Common myeloid progenitor, CD34-positive (primary cell): ENCODE measurements around the gene PPM1E.

ENCODE experiments used
- CTCF ChIA-PET: fragments of 350-600 bp; sonication (Branson Sonifier 250); formaldehyde crosslinking; loops from one replicate; lab custom pipeline; 2021; ENCODE audit warnings: antibody characterized with exemption; lab: Charles Lee
- POLR2A ChIA-PET: fragments of 350-600 bp; sonication (Branson Sonifier 250); formaldehyde crosslinking; loops from one replicate; lab custom pipeline; 2021; ENCODE audit warnings: antibody characterized with exemption; lab: Charles Lee
- DNase-seq, 3 donors: peaks; one replicate each; pipeline versions ENCODE4 v3.0.0 to v3.0.0-alpha.2; 2013
- H3K27ac ChIP-seq, 2 experiments: 1 replicate in 1 of 2; 2 replicates in 1 of 2; pipeline ENCODE4 v1.7.0; 2013; ENCODE audit warnings: inconsistent platforms in 2 of 2, low read length in 2 of 2, mild to moderate bottlenecking in 2 of 2, low read depth in 1 of 2, moderate library complexity in 1 of 2; ENCODE audit not compliant: severe bottlenecking in 2 of 2, insufficient read depth in 1 of 2, poor library complexity in 1 of 2
- H3K27me3 ChIP-seq, 5 experiments: replicated peaks in 2 of 5; 1 replicate in 3 of 5; 2 replicates in 2 of 5; pipeline versions ENCODE4 v1.6.1 to v1.7.0; 2013; ENCODE audit warnings: low read length in 4 of 5, mild to moderate bottlenecking in 2 of 5, moderate library complexity in 2 of 5, inconsistent platforms in 1 of 5; ENCODE audit not compliant: insufficient read depth in 5 of 5, control insufficient read depth in 4 of 5
- H3K36me3 ChIP-seq, 4 experiments: 1 replicate in 2 of 4; 2 replicates in 2 of 4; pipeline versions ENCODE4 v1.6.1 to v1.7.0; 2013; ENCODE audit warnings: low read length in 3 of 4, control low read depth in 1 of 4, mild to moderate bottlenecking in 1 of 4; ENCODE audit not compliant: control insufficient read depth in 4 of 4, insufficient read depth in 4 of 4
- H3K4me1 ChIP-seq, 4 experiments: 1 replicate in 3 of 4; 2 replicates in 1 of 4; pipeline versions ENCODE4 v1.6.1 to v1.7.1; 2013; ENCODE audit warnings: low read length in 3 of 4, mild to moderate bottlenecking in 3 of 4, control low read depth in 1 of 4, inconsistent platforms in 1 of 4, moderate library complexity in 1 of 4; ENCODE audit not compliant: control insufficient read depth in 4 of 4, insufficient read depth in 4 of 4; ENCODE audit errors: control extremely low read depth in 1 of 4
- H3K4me3 ChIP-seq, 7 experiments: 1 replicate in 4 of 7; 2 replicates in 3 of 7; pipeline versions ENCODE4 v1.5.1 to v1.7.0; 2013; ENCODE audit warnings: mild to moderate bottlenecking in 7 of 7, low read length in 6 of 7, moderate library complexity in 6 of 7, inconsistent platforms in 2 of 7, low read depth in 2 of 7, control low read depth in 1 of 7; ENCODE audit not compliant: insufficient read depth in 4 of 7, control insufficient read depth in 1 of 7; ENCODE audit errors: extremely low read depth in 1 of 7
- H3K9me3 ChIP-seq, 5 experiments: 1 replicate in 4 of 5; 2 replicates in 1 of 5; pipeline versions ENCODE4 v1.6.1 to v1.7.1; 2013; ENCODE audit warnings: low read length in 4 of 5, mild to moderate bottlenecking in 2 of 5, inconsistent platforms in 1 of 5, low read depth in 1 of 5, moderate library complexity in 1 of 5; ENCODE audit not compliant: control insufficient read depth in 4 of 5, insufficient read depth in 2 of 5; ENCODE audit errors: control extremely low read depth in 1 of 5
- WGBS: methylation state at CpG from one replicate; pipeline ENCODE4 v1.1.5; 2013; ENCODE audit not compliant: insufficient coverage; 5-methylcytosine and 5-hydroxymethylcytosine counted together

The PPM1E gene

GRCh38 chr17:58911741-58912343 lies 156.2 kb downstream of the PPM1E start:
- peaks cover 0 to 2% (median 0%) of the 10 kb centered on the region in 5 experiments for H3K27me3 ChIP-seq
- H3K4me1 ChIP-seq = no peaks in the 10 kb centered on the region
- DNase-seq = no peak
- ChIA-PET POLR2A (no interaction called here), CTCF (no interaction called here)
- H3K27ac ChIP-seq = no peak overlapping the region
- peaks cover 2 to 24% (median 12%) of the 10 kb centered on the region in 5 experiments for H3K9me3 ChIP-seq
- no peaks in the 10 kb centered on the region for H3K36me3 ChIP-seq
- H3K4me3 ChIP-seq = no peak overlapping the region
- WGBS = 95% methylated on average over 7 of the region's 8 CpGs

GRCh38 chr17:58913552-58913951 lies 157.9 kb downstream of the PPM1E start:
- H3K9me3 ChIP-seq = peaks cover 2 to 24% (median 12%) of the 10 kb centered on the region in 5 experiments
- ChIA-PET CTCF (no interaction called here), POLR2A (no interaction called here)
- no peaks in the 10 kb centered on the region for H3K4me1 ChIP-seq
- H3K27me3 ChIP-seq = peaks cover 0 to 2% (median 0%) of the 10 kb centered on the region in 5 experiments
- no peaks in the 10 kb centered on the region for H3K36me3 ChIP-seq
- DNase-seq = no peak
- H3K27ac ChIP-seq = no peak overlapping the region
- H3K4me3 ChIP-seq = no peak overlapping the region

GRCh38 chr17:58913971-58914769 lies 158.5 kb downstream of the PPM1E start:
- no peak overlapping the region for H3K27ac ChIP-seq
- ChIA-PET CTCF (no interaction called here), POLR2A (no interaction called here)
- H3K9me3 ChIP-seq = peaks cover 2 to 24% (median 12%) of the 10 kb centered on the region in 5 experiments
- WGBS = 83% methylated on average over 1 of the region's 2 CpGs
- H3K27me3 ChIP-seq = peaks cover 0 to 2% (median 0%) of the 10 kb centered on the region in 5 experiments
- no peaks in the 10 kb centered on the region for H3K36me3 ChIP-seq
- H3K4me1 ChIP-seq = no peaks in the 10 kb centered on the region
- no peak overlapping the region for H3K4me3 ChIP-seq
- no peak for DNase-seq

- Histone ChIP-seq H3K9me3 (peaks cover 0 to 9% (median 5%) of the 10 kb centered on the region in 5 experiments), H3K27ac (no peak overlapping the region), H3K27me3 (peaks cover 0 to 3% (median 0%) of the 10 kb centered on the region in 5 experiments), H3K4me1 (no peaks in the 10 kb centered on the region), H3K36me3 (no peaks in the 10 kb centered on the region), H3K4me3 (no peak overlapping the region)
- DNase-seq = no peak
- no CpG with 5 or more reads among the region's 1 CpG for WGBS
- CTCF ChIA-PET = interaction anchor here (1.4 kb wide), 1 partner anchor 10 kb away, joined by 4 read pairs; no protein-coding TSS in a partner anchor
- POLR2A ChIA-PET = no interaction called here
These were observed 161.6 kb downstream of the PPM1E start for GRCh38 chr17:58917228-58917627.

GRCh38 chr17:58918072-58918471 lies 162.4 kb downstream of the PPM1E start:
- no CpG with 5 or more reads among the region's 2 CpGs for WGBS
- no peaks in the 10 kb centered on the region for H3K36me3 ChIP-seq

GRCh38 chr17:58918884-58919283 lies 163.2 kb downstream of the PPM1E start:
- H3K9me3 ChIP-seq = no peaks in the 10 kb centered on the region
- DNase-seq = no peak
- ChIA-PET POLR2A (no interaction called here), CTCF (no interaction called here)
- H3K4me3 ChIP-seq = no peak overlapping the region
- no peaks in the 10 kb centered on the region for H3K4me1 ChIP-seq
- no peak overlapping the region for H3K27ac ChIP-seq
- no peaks in the 10 kb centered on the region for H3K36me3 ChIP-seq
- peaks cover 0 to 3% (median 0%) of the 10 kb centered on the region in 5 experiments for H3K27me3 ChIP-seq

More at GRCh38 chr17:58918072-58918471, 162.4 kb downstream of the PPM1E start:
- DNase-seq = no peak
- no peak overlapping the region for H3K27ac ChIP-seq
- CTCF ChIA-PET = no interaction called here
- H3K4me1 ChIP-seq = no peaks in the 10 kb centered on the region
- POLR2A ChIA-PET = no interaction called here
- H3K9me3 ChIP-seq = peaks cover 0 to under 1% (median 0%) of the 10 kb centered on the region in 5 experiments
- H3K27me3 ChIP-seq = peaks cover 0 to 3% (median 0%) of the 10 kb centered on the region in 5 experiments
- H3K4me3 ChIP-seq = no peak overlapping the region

GRCh38 chr17:58920773-58921172 lies 165.1 kb downstream of the PPM1E start:
- DNase-seq = no peak
- Histone ChIP-seq H3K27me3 (peaks cover 0 to 3% (median 0%) of the 10 kb centered on the region in 5 experiments), H3K9me3 (no peaks in the 10 kb centered on the region), H3K4me1 (no peaks in the 10 kb centered on the region), H3K4me3 (no peak overlapping the region), H3K27ac (no peak overlapping the region), H3K36me3 (no peaks in the 10 kb centered on the region)
- ChIA-PET POLR2A (no interaction called here), CTCF (no interaction called here)
